Measurements from ENCODE around the gene CAPN11. TPM values are rescaled to one million over a fixed set of nuclear protein-coding genes. Genes with fewer than 3 reads are reported as not detected.
A peak's percentile ranks its signal among the peaks of the same experiment; 100 is the strongest.

Gene CAPN11
- polyA plus RNA-seq, 3 donors = 0.09 to 0.27 (median 0.13) TPM

- no peak for DNase-seq
Observed at GRCh38 chr6:44154067-44154466, 4.6 kb upstream of the CAPN11 start.

GRCh38 chr6:44156494-44157151 is 2.0 kb upstream of the CAPN11 start:
- DNase-seq = no peak

DNA sequence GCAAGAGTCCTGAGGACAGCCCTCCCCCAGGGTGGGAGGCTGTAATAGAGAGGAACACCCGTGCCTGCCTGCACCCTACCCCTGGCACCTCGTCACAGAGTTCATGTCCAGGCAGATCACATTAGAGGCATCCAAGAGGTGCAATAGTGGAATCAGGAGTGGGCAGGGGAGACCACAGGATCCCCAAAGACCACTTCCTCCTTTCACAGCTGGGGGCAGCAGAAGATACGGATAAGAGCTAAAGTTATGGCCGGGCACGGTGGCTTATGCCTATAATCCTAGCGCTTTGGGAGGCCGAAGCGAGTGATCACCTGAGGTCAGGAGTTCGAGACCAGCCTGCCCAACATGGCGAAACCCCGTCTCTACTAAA is 1.5 kb upstream of the CAPN11 start:
- no peak for DNase-seq

GRCh38 chr6:44161997-44162338 is 3.3 kb downstream of the CAPN11 start:
- no peak for DNase-seq

GRCh38 chr6:44162876-44163625 is 4.4 kb downstream of the CAPN11 start:
- DNase-seq = no peak

GRCh38 chr6:44166116-44166515 is 7.5 kb downstream of the CAPN11 start:
- DNase-seq = no peak

DNA sequence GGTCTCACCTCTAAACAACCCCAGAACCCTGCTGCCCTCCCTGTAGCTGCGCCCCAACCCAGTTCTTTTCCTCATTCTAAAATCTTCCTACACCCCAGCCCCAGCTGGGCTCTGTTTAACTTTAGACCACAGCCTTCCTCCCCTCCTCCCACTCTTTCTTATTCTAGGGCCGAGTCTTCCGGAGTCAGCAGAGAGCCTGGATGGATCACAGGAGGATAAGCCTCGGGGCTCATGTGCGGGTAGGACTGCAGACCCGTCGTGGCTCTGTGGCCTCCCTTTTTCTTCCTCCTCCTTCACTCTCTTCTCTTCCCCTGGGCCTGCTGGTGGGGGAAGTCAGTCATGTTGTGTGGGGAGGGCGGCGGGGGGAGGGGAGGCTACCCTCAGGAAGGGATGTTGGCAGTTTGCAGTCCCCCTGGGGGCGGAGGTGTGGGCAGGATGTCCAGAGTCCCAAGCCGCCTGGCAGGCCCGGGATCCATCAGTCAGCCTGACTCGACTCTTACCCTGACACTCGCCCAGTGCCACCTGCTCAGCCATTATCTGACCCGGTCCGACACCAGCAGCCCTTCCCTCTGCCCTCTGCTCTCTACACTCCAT is 8.1 kb downstream of the CAPN11 start:
- DNase-seq = no peak

DNA sequence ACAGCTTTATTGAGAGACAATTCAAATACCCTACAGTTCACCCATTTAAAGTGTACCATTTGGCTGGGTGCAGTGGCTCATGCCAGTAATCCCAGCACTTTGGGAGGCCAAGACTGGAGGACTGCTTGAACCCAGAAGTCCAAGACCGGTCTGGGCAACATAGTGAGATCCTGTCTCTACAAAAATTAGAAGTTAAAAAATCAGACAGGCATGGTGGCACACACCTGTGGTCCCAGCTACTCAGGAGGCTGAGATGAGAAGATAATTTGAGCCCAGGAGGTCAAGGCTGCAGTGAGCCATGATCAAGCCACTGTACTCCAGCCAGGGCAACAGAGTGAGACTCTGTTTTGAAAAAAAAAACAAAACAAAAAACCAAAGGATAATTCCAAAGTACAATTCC is 8.9 kb downstream of the CAPN11 start:
- no peak for DNase-seq

DNA sequence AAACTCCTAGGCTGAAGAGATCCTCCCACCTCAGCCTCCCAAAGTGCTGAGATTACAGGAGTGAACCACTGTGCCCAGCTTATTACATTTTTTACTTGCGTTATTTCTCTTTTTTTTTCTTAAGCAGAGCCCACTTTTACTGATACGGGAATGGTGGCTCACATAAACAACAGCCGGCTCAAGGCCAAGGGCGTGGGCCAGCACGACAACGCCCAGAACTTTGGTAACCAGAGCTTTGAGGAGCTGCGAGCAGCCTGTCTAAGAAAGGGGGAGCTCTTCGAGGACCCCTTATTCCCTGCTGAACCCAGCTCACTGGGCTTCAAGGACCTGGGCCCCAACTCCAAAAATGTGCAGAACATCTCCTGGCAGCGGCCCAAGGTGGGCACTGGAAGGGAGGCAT is 10.5 kb downstream of the CAPN11 start:
- DNase-seq = no peak

GRCh38 chr6:44169886-44170570 is 11.4 kb downstream of the CAPN11 start:
- no peak for DNase-seq

DNA sequence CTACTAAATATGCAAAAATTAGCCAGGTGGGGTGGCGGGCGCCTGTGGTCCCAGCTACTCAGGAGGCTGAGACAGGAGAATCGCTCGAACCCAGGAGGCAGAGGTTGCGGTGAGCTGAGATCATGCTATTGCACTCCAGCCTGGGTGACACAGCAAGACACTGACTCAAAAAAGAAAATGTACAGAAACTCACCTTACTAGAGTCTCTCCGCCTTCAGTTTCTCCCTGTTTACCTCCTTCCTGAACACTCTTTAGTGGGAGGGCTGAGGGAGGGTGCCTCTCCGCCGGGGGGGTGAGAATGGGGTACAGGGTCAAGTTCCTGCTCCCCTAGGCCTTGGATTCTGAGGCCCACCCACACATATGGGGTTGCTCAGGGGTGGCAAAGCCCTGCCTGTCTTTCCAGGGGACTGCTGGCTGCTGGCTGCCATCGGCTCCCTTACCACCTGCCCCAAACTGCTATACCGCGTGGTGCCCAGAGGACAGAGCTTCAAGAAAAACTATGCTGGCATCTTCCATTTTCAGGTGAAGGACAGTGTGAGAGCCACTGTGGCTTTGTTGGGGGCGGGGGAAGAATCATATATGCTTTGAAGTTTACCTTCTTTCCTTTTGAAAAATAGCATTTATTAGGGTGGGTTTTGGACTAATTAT is 13.4 kb downstream of the CAPN11 start:
- no peak for DNase-seq

- DNase-seq = peak; percentile 77
Observed at GRCh38 chr6:44172731-44173500, 14.3 kb downstream of the CAPN11 start.

DNA sequence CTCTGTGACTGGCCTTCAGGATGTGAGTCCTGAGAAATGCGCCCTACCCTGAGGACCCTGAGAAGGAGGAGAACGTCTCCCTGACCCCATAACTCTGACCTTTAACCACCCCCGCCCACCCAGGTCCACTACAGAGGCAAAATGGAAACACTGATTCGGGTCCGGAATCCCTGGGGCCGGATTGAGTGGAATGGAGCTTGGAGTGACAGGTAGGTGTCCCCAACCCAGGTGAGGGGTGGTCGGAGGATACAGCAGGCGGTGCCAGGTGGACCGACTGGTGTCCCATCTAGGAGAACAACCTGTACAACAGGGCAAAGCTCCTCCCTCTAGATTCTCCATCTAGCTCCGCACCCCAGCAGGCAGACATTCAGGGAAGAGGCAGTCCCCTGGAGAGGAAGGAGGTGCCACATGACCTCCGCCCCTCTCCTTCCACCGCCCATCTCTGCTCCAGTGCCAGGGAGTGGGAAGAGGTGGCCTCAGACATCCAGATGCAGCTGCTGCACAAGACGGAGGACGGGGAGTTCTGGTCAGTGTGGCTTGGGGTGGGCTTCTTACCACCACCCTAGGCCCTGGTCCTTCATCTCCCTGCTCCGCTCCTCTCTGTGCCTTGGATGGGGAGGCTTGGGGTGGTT is 17.6 kb downstream of the CAPN11 start:
- no peak for DNase-seq

DNA sequence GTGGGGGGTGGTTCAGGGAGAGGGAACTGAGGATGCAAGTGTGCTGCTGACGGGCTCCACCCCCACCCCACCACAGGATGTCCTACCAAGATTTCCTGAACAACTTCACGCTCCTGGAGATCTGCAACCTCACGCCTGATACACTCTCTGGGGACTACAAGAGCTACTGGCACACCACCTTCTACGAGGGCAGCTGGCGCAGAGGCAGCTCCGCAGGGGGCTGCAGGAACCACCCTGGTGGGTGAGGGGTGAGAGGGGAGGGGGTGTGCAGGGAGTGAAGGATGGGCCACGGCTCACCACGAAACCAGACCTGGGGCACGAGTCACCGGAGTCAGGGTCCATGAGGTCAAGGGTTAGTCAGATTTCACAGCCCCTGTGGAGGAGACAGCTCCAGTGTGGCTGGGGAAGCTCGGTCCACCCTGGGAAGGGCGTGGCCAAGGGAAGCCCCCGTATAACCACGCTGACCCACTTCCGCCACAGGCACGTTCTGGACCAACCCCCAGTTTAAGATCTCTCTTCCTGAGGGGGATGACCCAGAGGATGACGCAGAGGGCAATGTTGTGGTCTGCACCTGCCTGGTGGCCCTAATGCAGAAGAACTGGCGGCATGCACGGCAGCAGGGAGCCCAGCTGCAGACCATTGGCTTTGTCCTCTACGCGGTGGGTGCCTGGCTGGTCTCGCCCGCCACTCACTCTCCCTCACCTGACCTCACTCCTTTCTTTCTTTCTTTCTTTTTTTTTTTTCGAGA is 18.3 kb downstream of the CAPN11 start:
- no peak for DNase-seq

GRCh38 chr6:44177691-44178423 is 19.2 kb downstream of the CAPN11 start:
- DNase-seq = no peak

DNA sequence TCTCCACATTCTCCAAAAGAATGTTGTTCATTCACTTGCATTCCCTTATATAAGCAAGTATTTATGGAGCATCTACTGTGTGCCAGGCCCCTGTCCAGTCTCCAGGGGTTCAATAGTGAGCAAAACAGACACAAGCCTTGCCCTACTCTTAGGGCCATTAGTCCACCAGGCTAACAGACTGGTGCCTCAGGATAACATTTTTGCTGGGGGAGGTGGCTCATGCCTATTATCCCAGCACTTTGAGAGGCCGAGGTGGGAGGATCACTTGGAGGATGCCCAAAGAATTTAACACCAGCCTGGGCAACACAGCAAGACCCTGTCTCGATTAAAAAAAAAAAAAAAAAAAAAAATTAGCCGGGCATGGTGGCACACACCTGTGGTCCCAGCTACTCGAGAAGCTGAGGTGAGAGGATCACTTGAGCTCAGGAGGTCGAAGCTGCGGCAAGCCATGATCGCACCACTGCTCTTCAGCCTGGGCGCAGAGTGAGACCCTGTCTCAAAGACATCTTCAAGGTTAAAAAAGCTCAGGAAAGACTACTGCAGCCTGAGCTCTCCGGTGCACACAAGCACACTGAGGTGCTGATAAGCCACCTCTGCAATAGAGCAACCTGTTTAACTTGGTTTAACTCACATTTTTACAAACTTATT is 19.9 kb downstream of the CAPN11 start:
- DNase-seq = no peak

DNA sequence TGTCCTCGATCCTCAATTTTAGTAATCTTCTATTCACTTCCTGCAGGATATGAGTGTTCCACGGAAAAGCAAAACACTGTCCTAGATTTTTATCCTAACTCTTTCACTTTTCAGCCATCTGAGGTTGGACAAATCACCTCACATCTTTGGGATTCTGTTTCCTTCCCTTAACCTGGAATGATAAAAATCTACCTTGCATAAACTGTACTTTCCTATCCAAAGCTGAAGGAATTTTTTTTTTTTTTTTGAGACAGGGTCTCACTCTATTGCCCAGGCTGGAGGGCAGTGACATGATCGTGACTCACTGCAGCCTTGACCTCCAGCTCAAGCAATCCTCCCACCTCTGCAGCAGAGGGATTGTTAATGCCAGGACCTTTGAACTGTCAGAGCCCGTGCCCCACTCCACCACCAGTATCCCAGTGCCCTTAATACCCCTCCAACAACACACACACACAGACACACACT is 20.5 kb downstream of the CAPN11 start:
- DNase-seq = no peak

GRCh38 chr6:44179648-44180047 is 21.0 kb downstream of the CAPN11 start:
- DNase-seq = no peak

GRCh38 chr6:44180406-44180805 is 21.8 kb downstream of the CAPN11 start:
- DNase-seq = no peak
